VCaP (cell line): ENCODE results near the gene NAGPA.

Source experiments
- H3K27ac ChIP-seq: fragments of 450-650 bp; 2 replicates; pipeline ENCODE4 v1.5.1; 2017
- TF ChIP-seq, protein P1 (sequence below): fragments of 450-650 bp; conservative IDR thresholded peaks from 2 replicates; pipeline ENCODE4 v1.5.1; 2017; ENCODE audit warnings: mild to moderate bottlenecking, moderate library complexity

Gene NAGPA

DNA sequence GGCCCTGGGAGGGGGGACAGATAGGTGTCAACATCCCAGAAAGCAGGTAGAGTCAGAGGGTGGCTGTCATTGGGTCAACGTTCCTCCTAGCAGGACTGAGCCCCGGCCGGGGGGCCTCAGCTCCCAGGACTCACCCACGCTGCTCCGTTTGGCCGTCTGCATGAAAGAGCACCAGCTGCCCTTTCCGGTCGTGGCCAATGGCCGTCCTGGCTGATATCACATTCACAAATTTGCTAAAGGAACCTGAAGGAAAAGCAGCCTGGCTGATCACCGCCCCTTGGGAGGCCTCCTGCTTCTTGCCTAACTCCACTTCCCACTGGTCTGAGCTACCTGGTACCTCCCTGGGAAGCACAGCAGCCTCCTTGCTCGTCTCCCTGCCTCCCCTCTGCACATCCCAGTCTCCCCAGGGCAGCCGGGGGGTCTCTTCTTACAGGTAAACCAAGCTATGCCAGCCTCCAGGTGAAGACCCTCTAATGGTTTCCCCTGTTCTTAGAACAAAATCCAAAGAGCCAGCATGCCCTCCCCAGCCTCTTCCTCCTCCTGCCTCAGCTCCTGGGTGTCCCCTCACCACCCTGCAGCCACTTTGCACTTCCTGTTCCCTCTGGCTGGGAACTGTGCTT lies 3.4 kb downstream of the NAGPA start:
- H3K27ac ChIP-seq = no peak overlapping the region
- TF ChIP-seq, protein P1, sequence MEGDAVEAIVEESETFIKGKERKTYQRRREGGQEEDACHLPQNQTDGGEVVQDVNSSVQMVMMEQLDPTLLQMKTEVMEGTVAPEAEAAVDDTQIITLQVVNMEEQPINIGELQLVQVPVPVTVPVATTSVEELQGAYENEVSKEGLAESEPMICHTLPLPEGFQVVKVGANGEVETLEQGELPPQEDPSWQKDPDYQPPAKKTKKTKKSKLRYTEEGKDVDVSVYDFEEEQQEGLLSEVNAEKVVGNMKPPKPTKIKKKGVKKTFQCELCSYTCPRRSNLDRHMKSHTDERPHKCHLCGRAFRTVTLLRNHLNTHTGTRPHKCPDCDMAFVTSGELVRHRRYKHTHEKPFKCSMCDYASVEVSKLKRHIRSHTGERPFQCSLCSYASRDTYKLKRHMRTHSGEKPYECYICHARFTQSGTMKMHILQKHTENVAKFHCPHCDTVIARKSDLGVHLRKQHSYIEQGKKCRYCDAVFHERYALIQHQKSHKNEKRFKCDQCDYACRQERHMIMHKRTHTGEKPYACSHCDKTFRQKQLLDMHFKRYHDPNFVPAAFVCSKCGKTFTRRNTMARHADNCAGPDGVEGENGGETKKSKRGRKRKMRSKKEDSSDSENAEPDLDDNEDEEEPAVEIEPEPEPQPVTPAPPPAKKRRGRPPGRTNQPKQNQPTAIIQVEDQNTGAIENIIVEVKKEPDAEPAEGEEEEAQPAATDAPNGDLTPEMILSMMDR = no peak

DNA sequence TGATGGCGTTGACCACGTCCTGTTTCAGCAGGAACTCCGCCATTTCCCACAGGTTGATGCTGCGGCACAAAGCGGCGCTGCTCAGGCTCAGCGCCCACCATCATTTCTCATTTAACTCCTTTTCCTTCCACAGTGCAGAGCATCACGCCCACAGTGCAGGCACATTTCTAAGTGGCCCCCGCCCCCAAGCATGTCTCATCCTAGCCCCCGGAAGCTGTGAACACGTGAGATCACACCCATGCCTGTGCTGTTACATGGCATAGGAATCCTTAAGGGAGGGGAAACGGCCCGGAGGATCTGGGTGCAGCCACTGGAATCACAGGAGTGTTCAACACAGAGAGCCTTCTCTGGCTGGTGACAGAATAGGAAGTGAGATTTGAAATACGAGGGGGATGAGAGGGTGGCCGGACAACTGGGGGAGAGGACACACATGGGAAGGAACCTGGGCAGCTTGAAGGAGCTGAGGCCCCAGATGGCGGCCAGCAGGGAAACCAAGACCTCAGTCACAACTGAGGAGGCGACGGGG lies 4.7 kb downstream of the NAGPA start:
- TF ChIP-seq, protein P1 = no peak
- H3K27ac ChIP-seq = no peak overlapping the region

DNA sequence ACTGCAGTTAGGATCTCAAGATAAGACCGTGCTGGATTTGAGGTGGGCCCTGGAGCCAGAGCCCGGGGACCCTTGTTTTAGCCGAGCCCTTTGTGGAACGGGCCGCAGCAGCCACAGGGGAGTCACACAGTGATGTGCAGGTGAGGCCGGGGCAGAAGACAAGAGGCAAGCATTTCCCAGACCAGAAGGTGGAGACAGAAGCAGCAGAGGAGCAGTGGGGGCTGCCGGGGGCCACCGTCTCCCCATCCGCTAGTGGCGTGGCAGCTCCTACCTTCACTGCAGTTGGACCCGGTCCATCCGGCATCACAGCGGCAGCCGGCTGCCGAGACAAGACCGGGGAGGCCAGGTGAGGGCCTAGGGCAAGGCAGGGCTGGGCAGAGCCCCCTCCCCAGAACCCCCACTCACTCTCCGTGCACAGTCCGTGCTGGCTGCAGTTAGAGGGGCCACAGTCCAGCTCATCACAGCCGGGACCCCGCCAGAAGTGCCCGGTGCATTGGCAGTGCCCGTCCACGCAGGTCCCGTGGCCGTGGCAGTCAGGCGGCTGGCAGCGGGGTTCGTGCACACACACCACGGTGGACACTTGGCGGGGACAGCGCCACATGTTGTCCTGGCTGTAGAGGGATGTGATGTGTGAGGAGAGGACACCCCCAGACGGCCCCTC lies 6.0 kb downstream of the NAGPA start:
- TF ChIP-seq, protein P1 = no peak
- H3K27ac ChIP-seq = no peak overlapping the region

DNA sequence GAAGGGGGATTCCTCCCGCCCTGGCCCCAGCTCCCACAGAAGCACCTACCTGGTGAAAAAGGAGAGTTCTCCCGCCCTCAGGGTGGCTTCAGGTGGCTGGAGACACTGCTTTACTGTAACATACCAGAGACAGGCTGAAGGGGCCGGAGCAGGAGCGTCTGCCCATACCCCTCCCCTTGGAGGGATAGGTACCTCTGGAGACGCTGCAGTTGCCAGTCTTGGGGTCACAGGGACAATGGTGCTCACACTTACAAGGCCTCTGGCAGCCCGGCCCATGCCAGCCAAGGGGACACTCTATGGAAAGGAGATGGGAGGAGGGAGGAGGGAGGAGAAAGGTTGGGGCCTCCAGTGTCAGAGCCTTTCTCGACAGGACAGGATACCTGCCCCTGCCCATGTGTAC lies 6.6 kb downstream of the NAGPA start:
- TF ChIP-seq, protein P1 = no peak
- H3K27ac ChIP-seq = no peak overlapping the region

DNA sequence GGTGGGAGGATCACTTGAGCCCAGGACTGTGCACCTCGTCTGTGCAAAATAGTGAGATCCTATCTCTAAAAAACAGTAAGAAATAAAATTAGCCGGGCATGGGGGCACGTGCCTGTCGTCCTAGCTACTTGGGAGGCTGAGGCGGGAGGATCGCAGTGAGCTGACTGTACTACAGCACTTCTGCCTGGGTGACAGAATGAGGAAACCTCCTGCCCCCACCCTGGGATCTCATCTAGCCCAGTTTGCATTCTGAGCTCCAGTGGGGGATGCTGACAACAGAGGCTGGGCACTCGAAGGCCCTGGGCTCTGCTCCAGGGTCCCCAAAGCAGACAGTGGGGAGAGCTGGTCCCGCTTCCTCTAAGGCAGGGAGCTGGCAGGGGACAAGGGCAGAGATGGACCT lies 7.1 kb downstream of the NAGPA start:
- H3K27ac ChIP-seq = no peak overlapping the region
- TF ChIP-seq, protein P1 = no peak

DNA sequence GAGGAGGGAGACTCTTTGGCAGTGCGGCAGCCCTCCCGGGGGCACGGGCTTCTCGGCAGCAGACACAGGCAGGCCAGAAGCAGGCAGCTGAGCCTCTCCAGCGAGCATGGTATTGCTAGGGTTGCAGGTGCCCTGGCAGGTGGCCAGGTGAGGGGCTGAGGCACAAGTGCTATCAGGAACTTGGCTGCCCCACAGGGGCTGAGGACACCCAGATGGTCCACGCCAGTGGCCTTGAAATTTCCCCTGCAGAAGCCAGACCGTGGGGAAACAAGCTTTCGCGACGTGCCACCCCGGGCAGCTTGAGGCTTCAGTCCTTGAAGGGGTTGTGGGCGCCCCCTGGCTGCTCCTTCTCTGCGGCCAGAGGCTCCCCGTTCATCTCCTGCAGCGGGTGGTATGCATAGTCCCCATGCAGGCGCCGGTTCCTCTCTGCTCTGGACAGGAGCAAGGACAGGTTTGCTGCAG lies 8.5 kb downstream of the NAGPA start:
- TF ChIP-seq, protein P1 = no peak
- peak overlapping the region; percentile 79 for H3K27ac ChIP-seq

DNA sequence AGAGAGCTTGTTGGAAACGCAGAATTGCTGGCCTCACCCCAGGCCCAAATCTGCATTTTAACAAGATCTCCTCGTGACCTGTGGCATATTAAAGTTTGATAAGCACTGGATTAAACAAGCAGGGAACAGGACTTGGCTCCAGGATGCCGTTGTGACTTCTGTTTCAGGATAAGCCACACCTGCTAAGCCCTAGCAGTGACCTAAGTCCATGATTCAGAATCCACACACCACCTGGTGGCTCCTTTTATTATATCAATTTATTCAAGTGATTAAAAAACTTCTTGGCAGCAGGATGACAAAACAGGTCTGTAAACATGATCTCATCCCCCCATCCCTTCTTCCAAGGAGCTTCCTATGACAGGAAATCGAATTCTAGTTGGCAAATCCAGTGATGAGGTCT lies 9.1 kb downstream of the NAGPA start:
- TF ChIP-seq, protein P1 = peak; percentile 55
- peak overlapping the region; percentile 79 for H3K27ac ChIP-seq
